ENCODE measurements around the gene ZIC2.
"Not testable (repeated sequence)": the region's sequence is repeated elsewhere in the genome, so short reads cannot be mapped to it uniquely, and the experiment has no call there.

ZIC2 gene

DNA sequence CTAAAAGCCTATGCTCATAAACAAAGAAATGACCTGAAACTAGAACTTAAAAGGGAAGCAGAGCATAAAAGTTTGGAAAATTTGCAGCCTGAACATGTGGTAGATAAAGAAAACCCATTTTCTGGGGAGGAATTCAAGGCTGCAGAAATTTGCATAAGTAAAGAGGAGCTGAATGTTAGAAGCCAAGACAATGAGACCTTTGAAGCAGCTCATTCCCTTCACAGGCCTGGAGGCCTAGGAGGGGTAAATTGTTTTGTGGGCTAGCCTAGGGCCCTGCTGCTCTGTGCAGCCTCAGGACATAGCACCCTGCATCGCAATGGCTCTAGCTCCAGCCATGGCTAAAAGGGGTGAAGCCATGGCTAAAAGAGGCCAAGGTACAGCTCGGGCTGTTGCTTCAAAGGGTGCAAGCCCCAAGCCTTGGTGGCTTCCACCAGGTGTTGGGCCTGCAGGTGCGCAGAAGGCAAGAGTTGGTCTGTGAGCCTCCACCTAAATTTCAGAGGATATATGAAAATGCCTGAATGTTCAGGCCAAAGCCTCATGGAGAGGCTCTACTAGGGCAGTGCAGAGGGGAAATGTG is 38.3 kb downstream of the ZIC2 start:
- DNase-seq (ENCODE audit: low spot score), result no peak

DNA sequence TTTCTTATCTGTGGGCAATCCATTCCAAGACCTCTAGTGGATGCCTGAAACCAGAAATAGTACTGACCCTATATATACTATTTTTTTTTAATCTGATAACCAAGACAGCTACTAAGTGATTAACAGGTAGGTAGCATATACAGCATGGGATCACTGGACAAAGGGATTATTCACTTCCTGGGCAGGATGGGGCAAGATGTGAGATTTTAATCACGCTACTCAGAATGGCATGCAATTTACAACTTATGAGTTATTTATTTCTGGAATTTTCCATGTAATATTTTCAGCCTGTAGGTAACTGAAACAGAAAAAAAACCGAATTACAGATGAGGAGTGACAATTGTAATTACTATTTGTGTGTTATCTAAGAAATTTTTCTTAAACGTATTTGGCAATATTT is 41.2 kb downstream of the ZIC2 start:
- DNase-seq (ENCODE audit: low spot score), result no peak

DNA sequence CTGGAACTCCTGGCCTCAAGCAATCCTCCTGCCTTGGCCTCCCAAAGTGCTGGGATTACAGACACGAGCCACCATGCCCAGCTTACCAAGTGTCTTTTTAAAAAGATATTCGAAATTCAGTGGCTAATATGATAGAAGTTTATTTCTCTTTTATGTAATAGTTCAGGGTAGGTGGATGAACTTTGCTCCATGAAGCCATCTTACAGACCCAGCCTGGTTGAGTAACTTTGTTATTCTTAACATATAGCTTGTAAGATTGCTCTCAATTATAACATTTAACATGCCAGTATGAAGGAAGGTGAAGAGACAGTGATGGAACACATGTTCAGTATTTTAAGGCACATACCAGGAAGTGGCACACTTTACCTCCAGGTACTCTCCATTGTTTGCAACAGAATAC is 42.4 kb downstream of the ZIC2 start:
- no peak for DNase-seq (ENCODE audit: low spot score)

DNA sequence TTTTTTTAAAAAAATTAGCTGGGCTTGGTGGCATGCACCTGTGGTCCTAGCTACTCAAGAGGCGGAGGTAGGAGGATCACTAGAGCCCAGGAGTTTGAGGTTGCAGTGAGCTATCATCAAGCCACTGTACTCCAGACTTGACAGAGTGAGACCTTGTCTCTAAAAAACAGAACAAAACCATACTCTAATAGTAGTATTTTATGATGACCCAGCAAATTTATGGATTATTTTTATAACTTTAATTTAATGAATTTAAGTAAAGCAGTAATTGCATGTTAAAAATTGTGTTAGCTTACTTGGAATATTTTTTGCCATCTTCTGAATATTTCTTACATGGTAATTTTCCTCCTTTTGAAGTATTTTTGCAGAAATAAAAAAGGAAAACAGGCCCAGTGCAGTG is 48.3 kb downstream of the ZIC2 start:
- no peak for DNase-seq (ENCODE audit: low spot score)

DNA sequence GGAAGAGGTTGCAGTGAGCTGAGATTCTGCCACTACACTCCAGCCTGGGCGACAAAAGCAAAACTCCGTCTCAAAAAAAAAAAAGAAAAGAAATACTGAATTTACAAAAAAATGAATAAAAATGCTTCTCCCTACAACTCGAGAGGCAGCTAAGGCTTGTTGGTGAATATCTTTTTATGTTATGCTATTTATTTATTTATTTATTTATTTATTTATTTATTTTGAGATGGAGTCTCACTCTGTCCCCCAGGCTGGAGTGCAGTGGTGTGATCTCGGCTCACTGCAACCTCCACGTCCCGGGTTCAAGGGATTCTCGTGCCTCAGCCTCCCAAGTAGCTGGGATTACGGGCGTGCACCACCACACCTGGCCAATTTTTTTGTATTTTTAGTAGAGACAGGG is 51.1 kb downstream of the ZIC2 start:
- DNase-seq (ENCODE audit: low spot score), result not testable (repeated sequence)

DNA sequence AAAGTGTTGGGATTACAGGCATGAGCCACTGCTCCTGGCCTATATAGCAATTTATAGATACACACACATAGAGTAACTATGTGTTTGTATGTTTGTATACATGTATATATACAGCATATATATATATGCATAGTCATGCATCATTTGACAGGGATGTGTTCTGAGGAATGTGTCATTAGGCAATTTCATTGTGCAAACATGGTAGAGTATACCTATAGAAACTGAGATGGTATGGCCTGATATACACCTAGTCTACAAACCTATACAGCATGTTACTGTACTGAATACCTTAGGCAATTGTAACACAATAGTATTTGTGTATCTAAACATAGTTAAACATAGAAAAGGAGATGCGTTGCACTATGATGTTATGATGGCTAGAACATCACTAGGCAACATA is 54.4 kb downstream of the ZIC2 start:
- no peak for DNase-seq (ENCODE audit: low spot score)

Data from COLO829 (cell line).